ENCODE measurements around the gene GBP5. TPM values are rescaled to one million over a fixed set of nuclear protein-coding genes. Genes with fewer than 3 reads are reported as not detected.

Gene GBP5
- polyA plus RNA-seq, 3 donors = 9.8 to 36.4 (median 16.9) TPM

DNA sequence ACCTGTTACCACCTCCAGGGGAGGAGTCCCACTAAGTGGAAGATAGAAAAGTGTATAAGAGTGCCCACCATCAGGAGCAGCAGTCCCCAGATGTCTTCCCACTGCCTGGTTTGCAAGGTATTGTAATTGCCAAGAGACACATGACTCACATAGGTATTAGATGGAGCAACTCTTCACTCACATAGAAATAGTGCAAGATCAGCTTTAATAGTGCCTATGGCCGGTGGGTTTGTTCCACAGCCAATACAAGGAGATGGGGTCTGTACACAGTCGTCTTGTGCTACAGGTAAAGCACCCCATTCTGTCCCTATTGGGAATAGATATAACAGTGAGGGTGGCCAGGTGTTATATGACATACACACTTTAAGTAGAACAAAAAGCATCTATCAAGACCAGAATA, 18.6 kb upstream of the GBP5 start:
- Histone ChIP-seq H3K27ac (ENCODE audit: low read depth in 1 of 2, low read length in 2 of 2) (no peak overlapping the region), H3K4me1 (ENCODE audit: control insufficient read depth in 1 of 2, insufficient read depth in 2 of 2, low read length in 2 of 2) (peaks cover 12 to 13% of the 10 kb centered on the region in 2 donors), H3K9ac (ENCODE audit: insufficient read depth, low read length, poor library complexity, severe bottlenecking) (no peak overlapping the region), H2AFZ (ENCODE audit: insufficient read depth, low read depth, low read length, poor library complexity, severe bottlenecking) (no peak overlapping the region), H3K9me3 (replicated peaks in 1 of 2; ENCODE audit: control insufficient read depth in 1 of 2, insufficient read depth in 1 of 2, low read length in 2 of 2) (peaks cover 11 to 16% of the 10 kb centered on the region in 2 donors), H4K20me1 (ENCODE audit: insufficient read depth, low read length) (no peaks in the 10 kb centered on the region), H3K4me2 (replicated peaks; ENCODE audit: extremely low read depth, low read length, poor library complexity, severe bottlenecking) (no peak overlapping the region), H3K27me3 (ENCODE audit: control insufficient read depth in 2 of 2, insufficient read depth in 2 of 2, low read length in 2 of 2) (no peaks in the 10 kb centered on the region), H3K79me2 (ENCODE audit: insufficient read depth, low read length) (no peaks in the 10 kb centered on the region), H3K36me3 (replicated peaks in 1 of 2; ENCODE audit: control insufficient read depth in 1 of 2, insufficient read depth in 2 of 2, low read length in 2 of 2) (no peaks in the 10 kb centered on the region), H3K4me3 (replicated peaks in 1 of 3; ENCODE audit: low read depth in 2 of 3, low read length in 3 of 3) (no peak overlapping the region)
- Mint-ChIP-seq H3K9me3 (peaks cover 5 to 20% (median 13%) of the 10 kb centered on the region in 7 donors), H3K27ac (no peak overlapping the region), H3K4me3 (no peak overlapping the region), H3K4me1 (peaks cover 14% of the 10 kb centered on the region), H3K27me3 (ENCODE audit: low read depth in 3 of 3) (peaks cover 0 to 3% (median 0%) of the 10 kb centered on the region in 3 donors), H3K36me3 (no peaks in the 10 kb centered on the region)
- TF ChIP-seq, protein P1, sequence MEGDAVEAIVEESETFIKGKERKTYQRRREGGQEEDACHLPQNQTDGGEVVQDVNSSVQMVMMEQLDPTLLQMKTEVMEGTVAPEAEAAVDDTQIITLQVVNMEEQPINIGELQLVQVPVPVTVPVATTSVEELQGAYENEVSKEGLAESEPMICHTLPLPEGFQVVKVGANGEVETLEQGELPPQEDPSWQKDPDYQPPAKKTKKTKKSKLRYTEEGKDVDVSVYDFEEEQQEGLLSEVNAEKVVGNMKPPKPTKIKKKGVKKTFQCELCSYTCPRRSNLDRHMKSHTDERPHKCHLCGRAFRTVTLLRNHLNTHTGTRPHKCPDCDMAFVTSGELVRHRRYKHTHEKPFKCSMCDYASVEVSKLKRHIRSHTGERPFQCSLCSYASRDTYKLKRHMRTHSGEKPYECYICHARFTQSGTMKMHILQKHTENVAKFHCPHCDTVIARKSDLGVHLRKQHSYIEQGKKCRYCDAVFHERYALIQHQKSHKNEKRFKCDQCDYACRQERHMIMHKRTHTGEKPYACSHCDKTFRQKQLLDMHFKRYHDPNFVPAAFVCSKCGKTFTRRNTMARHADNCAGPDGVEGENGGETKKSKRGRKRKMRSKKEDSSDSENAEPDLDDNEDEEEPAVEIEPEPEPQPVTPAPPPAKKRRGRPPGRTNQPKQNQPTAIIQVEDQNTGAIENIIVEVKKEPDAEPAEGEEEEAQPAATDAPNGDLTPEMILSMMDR (IDR thresholded peaks at IDR 0.05) = no peak
- intact Hi-C loops (cut with micrococcal nuclease) = loop anchor here in 1 of 2 donors (10.0 kb wide), 1 partner anchor 54 kb away; no protein-coding TSS in a partner anchor
- no CpG with 5 or more reads among the region's 2 CpGs for WGBS (ENCODE audit: insufficient coverage)
- no peak for DNase-seq

DNA sequence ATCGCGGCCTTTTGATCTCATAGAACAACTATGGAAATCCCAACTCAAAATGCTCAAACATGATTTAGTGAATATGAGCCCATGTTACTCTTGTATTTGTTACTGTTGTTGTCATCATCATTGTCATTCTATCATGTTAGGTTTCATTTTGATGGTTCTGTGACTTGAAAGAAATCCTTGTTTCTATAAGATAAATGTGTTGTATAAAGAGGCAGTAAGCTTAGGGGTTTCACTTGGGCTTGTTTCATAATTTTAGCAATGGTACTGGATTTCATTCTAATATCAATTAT, 15.3 kb upstream of the GBP5 start:
- H3K9me3 Mint-ChIP-seq = peaks cover under 1 to 16% (median 9%) of the 10 kb centered on the region in 7 donors
- H3K27me3 Mint-ChIP-seq (ENCODE audit: low read depth in 3 of 3) = peaks cover 0 to 3% (median 0%) of the 10 kb centered on the region in 3 donors
- H3K9ac ChIP-seq (ENCODE audit: insufficient read depth, low read length, poor library complexity, severe bottlenecking) = no peak overlapping the region
- no peak overlapping the region for H3K27ac ChIP-seq (ENCODE audit: low read depth in 1 of 2, low read length in 2 of 2)
- peaks cover 0 to 2% of the 10 kb centered on the region in 2 donors for H3K36me3 Mint-ChIP-seq
- H4K20me1 ChIP-seq (ENCODE audit: insufficient read depth, low read length) = no peaks in the 10 kb centered on the region
- no peak overlapping the region for H3K27ac Mint-ChIP-seq
- WGBS (ENCODE audit: insufficient coverage) = no CpG with 5 or more reads among the region's 2 CpGs
- H3K9me3 ChIP-seq (replicated peaks in 1 of 2; ENCODE audit: control insufficient read depth in 1 of 2, insufficient read depth in 1 of 2, low read length in 2 of 2) = peaks cover 6 to 14% of the 10 kb centered on the region in 2 donors
- H3K79me2 ChIP-seq (ENCODE audit: insufficient read depth, low read length) = no peaks in the 10 kb centered on the region
- no peak for DNase-seq
- peaks cover 12 to 17% of the 10 kb centered on the region in 2 donors for H3K4me1 ChIP-seq (ENCODE audit: control insufficient read depth in 1 of 2, insufficient read depth in 2 of 2, low read length in 2 of 2)
- no peak overlapping the region for H3K4me3 Mint-ChIP-seq
- TF ChIP-seq, protein P1 (IDR thresholded peaks at IDR 0.05) = no peak
- intact Hi-C loops (cut with micrococcal nuclease) = loop anchor here in 1 of 2 donors (10.0 kb wide), 1 partner anchor 57 kb away; no protein-coding TSS in a partner anchor
- H3K36me3 ChIP-seq (replicated peaks in 1 of 2; ENCODE audit: control insufficient read depth in 1 of 2, insufficient read depth in 2 of 2, low read length in 2 of 2) = no peaks in the 10 kb centered on the region
- no peak overlapping the region for H2AFZ ChIP-seq (ENCODE audit: insufficient read depth, low read depth, low read length, poor library complexity, severe bottlenecking)
- H3K4me3 ChIP-seq (replicated peaks in 1 of 3; ENCODE audit: low read depth in 2 of 3, low read length in 3 of 3) = no peak overlapping the region
- H3K4me1 Mint-ChIP-seq = peaks cover 15% of the 10 kb centered on the region
- no peak overlapping the region for H3K4me2 ChIP-seq (replicated peaks; ENCODE audit: extremely low read depth, low read length, poor library complexity, severe bottlenecking)
- no peaks in the 10 kb centered on the region for H3K27me3 ChIP-seq (ENCODE audit: control insufficient read depth in 2 of 2, insufficient read depth in 2 of 2, low read length in 2 of 2)

Measured in CD14-positive monocyte (primary cell).